ENCODE results near the gene GATAD2B.

GRCh38 chr1:153842006-153842471 lies 80.7 kb downstream of the GATAD2B start:
- TF ChIP-seq CTCF (IDR thresholded peaks at IDR 0.05; ENCODE audit: insufficient read depth, low read depth, low read length) (no peak), EZH2 (IDR thresholded peaks at IDR 0.05; ENCODE audit: insufficient read depth, low read length) (no peak)

Data from astrocyte (in vitro differentiated cells and primary cell).